HG02981 (cell line): Measurements from ENCODE around the gene MEF2C.
A peak's percentile ranks its signal among the peaks of the same experiment; 100 is the strongest.
"Not testable (repeated sequence)": the region's sequence is repeated elsewhere in the genome, so short reads cannot be mapped to it uniquely, and the experiment has no call there.

Experiments used
- ATAC-seq: cut with Tn5 transposase; IDR thresholded peaks from one replicate; pipeline ENCODE4 v1.9.1; 2021; ENCODE audit warnings: mild to moderate bottlenecking, moderate library complexity; ENCODE audit not compliant: unreplicated experiment

Gene MEF2C

GRCh38 chr5:88868468-88869068, 14.4 kb downstream of the MEF2C start:
- no peak for ATAC-seq

DNA sequence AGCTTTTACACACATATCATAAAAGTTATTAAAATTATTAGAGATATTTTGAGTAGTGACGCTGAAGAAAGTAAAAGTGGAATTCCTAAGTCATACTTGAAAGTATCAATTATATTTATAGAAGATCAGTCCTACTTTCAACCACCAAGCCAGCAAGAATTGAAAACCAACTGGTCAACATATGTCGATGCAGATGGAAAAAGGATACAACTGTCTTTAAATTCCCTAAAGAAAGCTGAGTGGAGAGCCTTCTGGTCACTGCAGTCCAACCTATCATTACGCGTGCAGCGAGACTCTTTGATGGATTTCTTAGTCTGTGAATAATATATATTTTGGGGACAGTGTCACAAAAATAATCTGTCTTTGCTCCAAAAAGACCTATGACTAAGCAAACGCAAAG, 15.3 kb downstream of the MEF2C start:
- ATAC-seq, result no peak

DNA sequence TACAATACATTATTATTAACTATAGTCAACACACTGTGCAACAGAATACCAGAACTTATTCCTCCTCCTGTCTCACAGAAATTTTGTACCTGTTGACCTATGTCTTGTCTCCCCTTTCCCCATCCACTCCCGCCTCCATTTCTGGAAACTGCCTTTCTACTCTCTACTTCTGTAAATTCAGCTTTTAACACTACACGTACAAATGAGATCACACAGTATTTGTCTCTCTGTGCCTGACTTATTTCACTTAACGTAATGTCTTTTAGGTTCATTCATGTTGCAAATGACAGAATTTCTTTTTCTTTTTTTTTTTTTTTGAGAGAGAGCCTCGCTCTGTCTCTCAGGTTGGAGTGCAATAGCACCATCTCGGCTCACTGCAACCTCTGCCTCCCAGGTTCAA, 19.5 kb downstream of the MEF2C start:
- ATAC-seq, result no peak

DNA sequence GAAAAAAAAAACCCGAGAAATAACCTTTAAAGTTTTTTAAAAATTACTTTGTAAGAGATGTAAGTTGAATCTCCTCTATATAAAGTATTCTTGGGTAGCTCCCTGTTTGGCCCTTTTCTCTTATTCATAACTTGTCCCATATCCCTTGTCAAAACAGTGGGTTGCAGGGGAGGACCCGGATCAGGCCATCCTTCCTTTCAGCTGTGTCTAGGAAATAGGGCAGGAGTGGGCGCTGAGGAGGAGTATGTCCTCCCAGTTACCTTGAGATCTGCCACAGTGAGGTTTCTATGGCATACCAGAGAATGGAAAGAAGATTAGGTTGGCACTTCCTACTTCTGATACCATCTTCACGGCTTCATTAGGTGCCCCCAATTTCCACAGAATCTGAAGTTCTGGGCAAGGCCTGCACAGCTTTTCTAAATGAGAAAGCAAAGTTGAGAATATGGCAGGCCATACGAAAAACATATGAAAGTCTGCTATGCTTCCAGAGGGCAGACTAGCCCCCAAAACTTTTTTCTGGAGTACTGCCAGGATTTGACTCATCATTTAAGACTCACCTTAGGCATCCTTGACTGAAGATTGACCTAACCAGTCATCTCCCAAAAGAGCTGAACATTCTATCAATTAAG, 20.3 kb downstream of the MEF2C start:
- no peak for ATAC-seq

- ATAC-seq, result no peak
Observed at GRCh38 chr5:88861231-88861630, 21.8 kb downstream of the MEF2C start.

- no peak for ATAC-seq
Observed at GRCh38 chr5:88860501-88860900, 22.5 kb downstream of the MEF2C start.

DNA sequence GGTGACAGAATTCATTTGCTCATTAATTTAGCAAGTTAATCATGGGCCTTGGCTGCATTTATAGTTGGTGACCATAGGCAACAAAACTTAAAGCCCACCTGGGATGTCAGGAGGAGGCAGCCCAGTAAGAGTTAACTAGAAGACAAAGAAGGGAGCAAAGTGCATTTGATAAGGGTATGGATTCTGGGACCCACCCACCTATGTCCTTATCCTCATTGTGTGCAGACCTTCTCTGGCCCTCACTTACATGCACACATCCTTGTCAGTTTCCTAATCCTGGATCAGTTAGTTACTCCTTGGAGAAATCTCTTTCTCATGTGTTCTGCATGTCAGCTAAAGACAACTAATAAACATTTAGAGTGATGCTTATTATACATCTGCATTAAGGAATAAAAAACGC, 24.6 kb downstream of the MEF2C start:
- ATAC-seq, result no peak

DNA sequence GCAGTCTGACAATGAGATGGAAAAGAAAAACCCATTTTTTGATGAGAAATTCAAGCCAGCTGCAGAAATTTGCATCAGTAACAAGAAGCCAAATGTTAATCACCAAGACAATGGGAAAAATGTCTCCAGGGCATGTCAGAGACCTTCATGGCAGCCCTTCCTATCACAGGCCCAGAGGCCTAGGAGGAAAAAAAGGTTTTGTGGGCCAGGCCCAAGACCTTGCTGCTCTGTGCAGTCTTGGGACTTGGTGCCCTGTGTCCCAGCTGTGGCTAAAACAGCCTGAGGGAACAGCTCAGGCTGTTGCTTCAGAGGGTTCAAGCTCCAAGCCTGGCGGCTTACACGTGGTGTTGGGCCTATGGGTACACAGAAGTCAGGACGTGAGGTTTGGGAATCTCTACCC, 26.6 kb downstream of the MEF2C start:
- not testable (repeated sequence) for ATAC-seq

DNA sequence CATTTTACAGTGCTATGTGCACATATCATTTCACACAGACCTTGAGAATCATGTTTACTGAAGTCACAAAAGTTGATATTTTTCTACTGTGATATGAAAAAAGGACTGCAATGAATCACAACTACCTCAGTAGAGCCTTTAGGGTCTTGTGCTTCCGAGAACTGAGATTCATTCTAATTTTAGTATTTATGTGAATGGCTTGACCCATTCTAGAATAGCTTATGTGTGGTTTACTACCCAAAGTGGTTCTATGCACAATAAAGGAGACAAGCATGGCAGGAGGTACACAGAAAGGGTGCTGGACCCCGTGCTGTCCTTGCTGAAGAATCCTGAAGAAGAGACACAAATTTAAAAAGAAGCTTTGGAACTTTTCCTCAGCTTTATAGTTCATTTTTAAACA, 28.2 kb downstream of the MEF2C start:
- ATAC-seq, result no peak

GRCh38 chr5:88847420-88847819, 35.6 kb downstream of the MEF2C start:
- no peak for ATAC-seq

GRCh38 chr5:88846434-88846833, 36.5 kb downstream of the MEF2C start:
- no peak for ATAC-seq

- peak; percentile 93 for ATAC-seq
Observed at GRCh38 chr5:88845081-88845697, 37.8 kb downstream of the MEF2C start.

GRCh38 chr5:88842784-88843183, 40.2 kb downstream of the MEF2C start:
- ATAC-seq, result no peak

DNA sequence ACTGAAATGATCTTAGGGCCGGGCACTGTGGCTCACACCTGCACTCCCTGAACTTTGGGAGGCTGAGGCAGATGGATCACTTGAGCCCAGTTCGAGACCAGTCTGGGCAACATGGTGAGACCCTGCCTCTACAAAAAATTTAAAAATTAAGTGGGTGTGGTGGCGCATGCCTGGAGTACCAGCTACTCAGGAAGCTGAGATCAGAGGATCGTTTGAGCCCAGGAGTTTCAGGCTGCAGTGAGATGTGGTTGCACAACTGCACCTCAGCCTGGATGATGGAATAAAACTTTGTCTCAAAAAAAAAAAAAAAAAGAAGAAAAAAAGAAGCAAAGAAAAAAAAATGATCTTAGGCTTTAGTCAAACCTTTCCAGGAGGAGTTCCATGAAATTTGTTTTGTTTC, 41.8 kb downstream of the MEF2C start:
- ATAC-seq, result no peak

DNA sequence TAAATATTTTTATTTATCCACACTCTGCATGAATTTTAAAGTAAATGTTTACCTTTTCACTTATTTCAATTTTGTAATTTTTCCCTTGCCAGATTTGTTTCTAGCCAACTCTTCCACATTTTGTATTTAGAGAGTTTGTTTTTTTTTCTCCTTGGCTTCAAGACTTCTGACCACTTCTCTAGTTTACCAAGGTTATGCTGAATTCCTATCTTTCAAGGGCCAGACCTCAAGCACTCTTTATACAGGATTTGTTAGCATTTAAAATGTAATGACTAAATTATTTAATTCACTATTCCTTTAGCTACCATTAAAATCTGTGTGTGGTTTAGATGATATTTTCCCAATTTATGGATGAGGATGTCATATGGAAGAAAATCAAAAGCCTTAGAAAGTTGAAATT, 42.5 kb downstream of the MEF2C start:
- no peak for ATAC-seq

DNA sequence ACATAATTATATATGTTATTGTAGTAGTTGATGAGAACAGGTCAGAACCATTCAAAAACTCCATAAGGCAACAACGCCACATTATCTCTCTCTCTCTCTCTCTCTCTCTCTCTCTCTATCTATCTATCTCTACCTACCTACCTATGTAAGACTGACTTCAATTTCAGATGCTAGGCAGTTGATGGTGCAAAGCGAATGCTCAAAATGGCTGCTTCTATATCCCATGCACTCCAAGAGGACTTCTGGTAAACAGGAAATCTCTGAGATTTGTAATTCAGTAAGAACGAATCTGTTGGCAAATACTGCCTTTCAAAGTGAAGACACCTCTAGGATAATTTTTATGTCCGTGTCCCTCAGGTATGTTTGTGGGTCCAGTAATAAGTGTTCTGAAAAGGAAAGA, 43.7 kb downstream of the MEF2C start:
- no peak for ATAC-seq

GRCh38 chr5:88838500-88838899, 44.5 kb downstream of the MEF2C start:
- ATAC-seq, result no peak

DNA sequence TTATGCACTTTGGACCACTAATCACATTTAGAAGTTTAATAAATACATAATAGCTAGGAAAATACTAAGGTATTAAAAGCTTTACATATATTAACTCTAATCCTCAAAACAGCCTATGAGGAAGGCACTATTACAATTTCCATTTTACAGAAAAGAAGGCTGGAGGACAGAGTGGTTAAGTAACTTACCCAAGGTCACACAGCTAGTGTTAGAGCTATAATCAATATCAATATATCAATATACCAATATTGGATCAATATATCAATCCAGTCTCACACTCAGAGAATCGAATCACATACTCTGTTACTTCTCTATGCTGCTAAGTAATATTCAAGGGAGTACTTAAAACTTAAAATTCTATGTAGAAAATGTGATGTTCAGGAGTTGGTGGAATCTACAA, 45.2 kb downstream of the MEF2C start:
- ATAC-seq, result no peak

- no peak for ATAC-seq
Observed at GRCh38 chr5:88837222-88837621, 45.8 kb downstream of the MEF2C start.

DNA sequence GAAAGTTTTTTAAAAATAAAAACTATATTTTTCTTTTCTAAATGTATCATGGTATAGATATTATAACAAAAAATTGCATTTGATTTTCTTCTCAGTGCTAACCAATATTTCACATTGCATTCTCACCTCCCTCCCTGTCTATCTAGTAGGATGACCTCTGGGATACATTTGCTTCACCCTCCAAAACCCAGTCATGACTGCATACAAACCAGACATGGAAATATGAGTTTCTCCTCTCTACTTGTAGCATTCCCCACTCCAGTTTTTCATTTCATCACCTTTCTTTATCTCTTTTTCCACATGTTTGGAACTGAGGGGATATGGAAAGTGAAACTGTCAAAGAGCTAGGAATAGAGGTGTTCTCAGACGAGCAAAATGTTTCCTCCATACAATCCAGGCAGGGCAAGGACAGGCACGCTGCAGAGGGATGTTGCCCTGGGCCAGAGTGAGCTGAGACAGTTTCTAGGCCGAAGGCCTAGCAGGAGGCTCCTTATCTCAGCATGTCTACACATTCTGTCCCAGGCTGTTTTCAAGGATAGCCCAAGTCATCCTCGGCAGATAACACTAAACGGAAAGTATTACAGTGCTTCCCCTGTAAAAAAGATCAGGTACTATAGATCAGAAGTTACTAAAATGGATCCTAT, 46.7 kb downstream of the MEF2C start:
- no peak for ATAC-seq

DNA sequence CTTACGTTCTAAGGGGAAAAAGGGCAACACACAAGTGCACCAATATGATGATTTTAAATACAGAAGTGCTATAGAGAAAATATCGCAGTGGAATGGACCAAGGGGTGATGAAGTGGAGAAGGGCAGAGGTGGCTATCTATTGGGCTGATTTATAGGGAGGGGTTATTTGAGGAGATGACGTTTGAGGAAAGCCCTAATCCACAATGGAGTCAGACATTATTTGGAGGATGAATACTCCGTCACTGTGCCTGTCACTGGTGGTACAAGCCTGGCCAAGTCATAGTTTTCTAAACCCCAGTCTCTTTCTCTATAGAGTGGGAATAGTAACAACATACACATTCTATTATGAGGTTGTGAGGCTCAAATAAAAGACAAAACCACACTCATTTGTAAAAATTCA, 48.5 kb downstream of the MEF2C start:
- no peak for ATAC-seq

DNA sequence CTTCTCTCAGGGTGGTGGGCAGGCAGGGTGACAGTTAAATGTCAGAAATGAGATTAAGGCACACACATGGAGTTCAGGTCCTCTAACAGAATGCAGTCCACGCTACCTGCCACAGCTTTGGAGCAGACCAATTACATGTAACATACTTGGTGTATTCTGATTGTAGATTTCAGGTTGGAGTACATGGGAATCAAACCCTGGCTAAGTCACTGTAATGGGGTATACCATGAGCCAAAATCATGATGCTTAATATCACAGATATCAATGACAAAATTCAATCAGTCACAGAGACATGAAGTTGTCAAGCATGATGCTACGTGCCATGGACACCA, 48.9 kb downstream of the MEF2C start:
- no peak for ATAC-seq
